ENCODE data around the gene ALG1L2.
"Not testable (repeated sequence)": the region's sequence is repeated elsewhere in the genome, so short reads cannot be mapped to it uniquely, and the experiment has no call there.

ALG1L2 gene

GRCh38 chr3:130094491-130094941 is 12.9 kb downstream of the ALG1L2 start:
- DNase-seq, result not testable (repeated sequence)

- DNase-seq, result not testable (repeated sequence)
Observed at GRCh38 chr3:130095858-130096257, 14.2 kb downstream of the ALG1L2 start.

- DNase-seq, result not testable (repeated sequence)
Observed at GRCh38 chr3:130097096-130097495, 15.5 kb downstream of the ALG1L2 start.

GRCh38 chr3:130097690-130098638 is 16.3 kb downstream of the ALG1L2 start:
- peak; percentile 36 for DNase-seq

- not testable (repeated sequence) for DNase-seq
Observed at GRCh38 chr3:130098639-130099385, 17.2 kb downstream of the ALG1L2 start.

DNA sequence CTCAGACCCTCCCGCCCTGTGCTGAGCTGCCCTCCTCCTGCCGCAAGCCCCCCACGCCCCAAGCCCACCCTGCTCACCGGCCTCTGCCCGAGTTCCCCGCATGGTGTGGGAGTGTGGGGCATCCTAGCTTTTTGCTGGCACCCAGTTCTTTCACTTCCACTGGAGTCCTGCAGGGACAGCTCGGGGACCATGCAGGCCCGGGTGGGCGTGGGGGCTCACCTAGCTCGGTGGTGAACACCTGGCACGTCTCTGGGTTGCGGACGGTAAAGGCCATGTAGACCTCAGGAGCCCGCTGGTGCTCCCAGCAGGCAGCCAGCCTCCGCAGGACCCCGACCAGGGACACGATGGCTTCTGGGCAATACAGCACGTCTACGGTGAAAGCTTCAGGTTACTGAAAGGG is 20.9 kb downstream of the ALG1L2 start:
- not testable (repeated sequence) for DNase-seq

DNA sequence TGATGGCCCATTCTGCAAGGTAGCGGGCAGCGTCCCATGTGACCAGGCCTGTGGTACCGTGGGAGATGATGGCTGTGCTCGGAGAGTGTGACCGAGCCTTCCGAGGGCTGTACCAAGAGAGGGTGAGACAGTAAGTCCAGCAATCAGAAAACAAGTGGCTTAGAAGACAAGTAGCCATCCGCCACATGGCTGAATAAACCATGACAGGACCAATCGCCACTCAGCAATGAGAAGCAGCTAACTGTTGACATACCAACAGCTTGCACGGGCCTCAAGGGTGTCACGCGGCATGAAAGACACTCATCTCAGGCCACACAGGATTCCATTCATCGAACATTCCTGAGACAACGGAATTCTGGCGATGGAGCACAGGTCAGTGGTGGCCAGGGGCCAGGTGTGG is 22.6 kb downstream of the ALG1L2 start:
- DNase-seq, result not testable (repeated sequence)

GRCh38 chr3:130107333-130107995 is 25.8 kb downstream of the ALG1L2 start:
- not testable (repeated sequence) for DNase-seq

DNA sequence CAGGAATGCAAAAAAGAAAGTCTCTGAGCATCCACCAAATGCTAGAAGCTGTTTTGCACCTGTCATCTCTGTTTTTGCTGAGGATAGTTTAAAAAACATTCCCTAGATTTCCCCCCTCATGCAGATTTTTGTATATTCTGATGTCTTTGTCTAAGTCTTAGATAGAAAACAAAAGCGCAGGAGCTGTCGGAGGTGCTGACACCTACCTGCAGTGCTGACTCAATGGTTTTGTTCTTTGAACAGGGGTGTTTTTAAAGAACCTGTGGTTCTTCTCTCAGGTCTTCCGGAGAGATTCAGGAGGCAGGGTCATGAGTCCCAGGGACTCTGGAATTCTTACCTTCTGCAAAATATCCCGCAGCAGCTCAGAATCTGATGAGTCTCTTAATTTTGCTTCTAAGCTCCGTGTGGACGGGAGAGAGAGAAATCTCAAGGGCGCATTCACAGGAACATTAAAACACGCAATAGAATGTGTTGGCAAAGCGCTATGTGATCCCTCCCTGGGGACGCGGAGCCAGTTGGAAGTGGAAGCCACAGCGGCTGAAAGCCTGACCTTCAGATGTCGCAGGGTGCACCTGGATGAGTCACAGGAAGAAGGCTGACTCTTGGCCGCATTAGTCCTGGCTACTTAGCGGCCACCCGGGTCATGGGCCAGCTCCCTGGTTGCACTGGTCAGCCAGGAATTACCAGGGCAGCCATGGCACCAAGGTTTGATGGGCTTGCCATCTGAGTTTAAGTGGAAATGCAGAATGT is 27.4 kb downstream of the ALG1L2 start:
- not testable (repeated sequence) for DNase-seq

GRCh38 chr3:130110386-130111169 is 28.9 kb downstream of the ALG1L2 start:
- not testable (repeated sequence) for DNase-seq

GRCh38 chr3:130111185-130111864 is 29.7 kb downstream of the ALG1L2 start:
- peak; percentile 99 for DNase-seq

GRCh38 chr3:130111865-130112747 is 30.5 kb downstream of the ALG1L2 start:
- peak; percentile 99 for DNase-seq

- DNase-seq, result not testable (repeated sequence)
Observed at GRCh38 chr3:130112748-130113073, 31.1 kb downstream of the ALG1L2 start.

DNA sequence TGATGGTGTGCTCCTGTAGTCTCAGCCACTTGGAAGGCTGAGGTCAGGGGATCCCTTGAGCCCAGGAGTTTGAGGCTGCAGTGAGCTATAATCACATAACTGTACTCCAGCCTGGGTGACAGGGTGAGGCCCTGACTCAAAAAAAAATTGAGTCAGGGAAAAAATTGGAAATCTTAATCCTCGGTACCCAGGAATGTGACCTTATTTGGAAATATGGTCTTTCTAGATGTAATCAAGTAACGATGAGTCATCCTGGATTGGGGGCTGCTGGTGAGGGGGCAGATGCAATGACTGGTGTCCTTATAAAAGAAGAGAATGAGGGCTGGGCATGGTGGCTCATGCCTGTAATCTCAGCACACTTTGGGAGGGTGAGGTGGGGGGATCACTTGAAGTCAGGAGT is 33.8 kb downstream of the ALG1L2 start:
- DNase-seq, result not testable (repeated sequence)

DNA sequence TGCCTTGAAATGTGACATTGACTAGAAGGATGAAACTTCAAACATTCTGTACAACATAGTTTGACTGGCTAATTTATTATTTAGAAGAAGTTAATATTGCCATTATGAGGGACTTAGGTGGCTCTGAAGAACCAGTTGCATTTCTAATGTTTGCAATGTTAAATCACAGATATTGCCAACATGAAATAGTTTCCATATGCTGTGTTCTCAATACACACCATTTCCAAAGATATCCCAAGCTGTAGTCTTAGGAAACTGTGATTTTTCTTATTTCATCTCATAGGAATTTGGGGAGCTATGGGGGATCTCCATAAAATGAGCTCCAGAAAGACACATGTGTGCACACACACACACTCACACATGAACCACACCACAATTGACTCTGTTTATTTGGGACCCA is 36.3 kb downstream of the ALG1L2 start:
- no peak for DNase-seq

- not testable (repeated sequence) for DNase-seq
Observed at GRCh38 chr3:130119824-130120223, 38.2 kb downstream of the ALG1L2 start.

- DNase-seq, result not testable (repeated sequence)
Observed at GRCh38 chr3:130120291-130120690, 38.7 kb downstream of the ALG1L2 start.

DNA sequence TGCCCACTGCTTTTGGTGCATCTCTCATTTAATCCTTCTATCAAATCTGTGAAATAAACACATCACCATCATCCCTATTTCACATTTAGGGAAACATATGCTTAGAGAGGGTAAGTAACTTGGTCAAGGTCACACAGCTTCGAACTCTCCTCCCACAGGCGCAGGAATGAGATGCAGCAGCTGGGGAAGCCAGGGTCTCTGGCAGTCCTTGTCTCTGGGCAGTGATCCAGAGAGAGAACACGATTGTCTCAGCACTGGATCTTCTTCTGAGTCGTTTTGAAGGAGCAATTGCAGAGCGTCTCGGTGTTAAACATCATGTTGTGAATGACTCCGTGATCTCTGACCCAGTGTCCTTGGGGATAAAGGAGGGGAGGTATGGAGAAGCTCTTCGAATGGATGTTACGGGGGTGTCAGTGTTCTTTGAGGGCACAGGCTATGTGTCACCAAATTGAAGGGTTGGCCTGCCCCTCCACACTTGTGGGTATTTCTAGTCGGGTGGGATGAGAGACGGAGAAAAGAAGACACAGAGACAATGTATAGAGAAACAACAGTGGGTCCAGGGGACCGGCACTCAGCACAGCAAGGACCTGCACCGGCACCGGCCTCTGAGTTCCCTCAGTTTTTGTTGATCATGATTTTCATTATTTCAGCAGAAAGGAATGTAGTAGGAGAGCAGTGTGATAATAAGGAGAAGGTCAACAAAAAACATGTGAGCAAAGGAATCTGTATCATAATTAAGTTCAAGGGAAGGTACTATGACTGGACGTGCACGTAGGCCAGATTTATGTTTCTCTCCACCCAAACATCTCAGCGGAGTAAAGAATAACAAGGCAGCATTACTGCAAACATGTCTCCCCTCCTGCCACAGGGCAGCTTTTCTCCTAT is 41.5 kb downstream of the ALG1L2 start:
- DNase-seq, result not testable (repeated sequence)

DNA sequence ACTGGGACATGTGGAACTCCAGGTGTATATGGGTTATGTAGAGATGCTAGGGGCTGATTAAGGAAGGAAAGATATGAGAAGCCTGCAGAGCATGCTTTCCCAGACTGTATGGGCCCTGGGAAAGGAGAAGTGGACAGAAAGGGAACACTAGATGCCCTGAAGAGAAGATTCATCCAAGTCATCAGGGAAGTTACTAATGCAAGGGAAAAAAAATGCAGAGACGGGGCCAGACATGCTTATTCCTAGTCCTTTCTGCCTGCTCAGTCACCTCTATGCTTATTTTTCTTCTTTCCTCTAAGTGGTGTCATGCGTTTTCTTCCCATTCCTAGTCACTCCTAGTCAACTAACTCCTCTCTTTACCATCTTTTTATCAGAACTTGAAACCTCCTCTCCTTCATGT is 43.8 kb downstream of the ALG1L2 start:
- DNase-seq, result not testable (repeated sequence)

Measured in activated CD4-positive, alpha-beta T cell treated with anti-CD3 and anti-CD28 coated beads, Interleukin-2, amount 50 U/mL, for 1 hour (primary cell).